ENCODE results near the gene DAG1.

DNA sequence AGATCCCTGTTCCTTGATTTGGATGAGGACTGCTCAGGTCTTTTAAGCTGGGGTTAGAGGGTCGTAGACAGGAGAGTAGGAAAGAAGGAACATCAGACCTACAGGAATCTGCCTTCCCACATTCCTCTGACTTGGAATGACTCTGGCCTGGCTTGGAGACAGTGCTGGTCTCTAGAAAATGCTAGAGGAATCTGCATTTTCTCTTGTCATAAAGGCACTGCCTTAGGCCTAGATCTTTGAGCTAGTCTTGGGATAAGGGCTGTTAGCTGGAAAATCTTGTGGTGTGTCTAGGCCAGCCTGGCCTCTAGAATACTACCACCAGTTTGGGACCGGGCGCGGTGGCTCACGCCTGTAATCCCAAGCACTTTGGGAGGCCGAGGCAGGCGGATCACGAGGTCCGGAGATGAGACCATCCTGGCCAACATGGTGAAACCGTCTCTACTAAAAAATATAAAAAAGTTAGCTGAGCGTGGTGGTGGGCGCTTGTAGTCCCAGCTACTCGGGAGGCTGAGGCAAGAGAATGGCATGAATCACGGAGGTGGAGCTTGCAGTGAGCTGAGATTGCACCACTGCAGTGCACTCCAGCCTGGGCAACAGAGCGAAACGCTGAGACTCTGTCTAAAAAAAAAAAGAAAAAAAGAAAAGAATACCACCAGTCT lies 66.9 kb downstream of the DAG1 start:
- no peak for TF ChIP-seq CTCF (IDR thresholded peaks at IDR 0.05)
- no peak for TF ChIP-seq POLR2A (IDR thresholded peaks at IDR 0.05)
